C4-2B (cell line): ENCODE results near the gene MED22.

Experiments used
- H3K27ac ChIP-seq: fragments of 450-650 bp; 2 replicates; pipeline ENCODE4 v1.5.1; 2017
- CTCF ChIP-seq: fragments of 450-650 bp; conservative IDR thresholded peaks from 2 replicates; pipeline ENCODE4 v1.5.1; 2017; ENCODE audit warnings: mild to moderate bottlenecking
- ZFX ChIP-seq: fragments of 450-650 bp; IDR thresholded peaks from 2 replicates; pipeline ENCODE4 v1.6.1; 2017

MED22 gene

GRCh38 chr9:133307301-133307700, 40.6 kb downstream of the MED22 start:
- H3K27ac ChIP-seq = no peak overlapping the region
- TF ChIP-seq CTCF = no peak
- TF ChIP-seq ZFX = no peak

DNA sequence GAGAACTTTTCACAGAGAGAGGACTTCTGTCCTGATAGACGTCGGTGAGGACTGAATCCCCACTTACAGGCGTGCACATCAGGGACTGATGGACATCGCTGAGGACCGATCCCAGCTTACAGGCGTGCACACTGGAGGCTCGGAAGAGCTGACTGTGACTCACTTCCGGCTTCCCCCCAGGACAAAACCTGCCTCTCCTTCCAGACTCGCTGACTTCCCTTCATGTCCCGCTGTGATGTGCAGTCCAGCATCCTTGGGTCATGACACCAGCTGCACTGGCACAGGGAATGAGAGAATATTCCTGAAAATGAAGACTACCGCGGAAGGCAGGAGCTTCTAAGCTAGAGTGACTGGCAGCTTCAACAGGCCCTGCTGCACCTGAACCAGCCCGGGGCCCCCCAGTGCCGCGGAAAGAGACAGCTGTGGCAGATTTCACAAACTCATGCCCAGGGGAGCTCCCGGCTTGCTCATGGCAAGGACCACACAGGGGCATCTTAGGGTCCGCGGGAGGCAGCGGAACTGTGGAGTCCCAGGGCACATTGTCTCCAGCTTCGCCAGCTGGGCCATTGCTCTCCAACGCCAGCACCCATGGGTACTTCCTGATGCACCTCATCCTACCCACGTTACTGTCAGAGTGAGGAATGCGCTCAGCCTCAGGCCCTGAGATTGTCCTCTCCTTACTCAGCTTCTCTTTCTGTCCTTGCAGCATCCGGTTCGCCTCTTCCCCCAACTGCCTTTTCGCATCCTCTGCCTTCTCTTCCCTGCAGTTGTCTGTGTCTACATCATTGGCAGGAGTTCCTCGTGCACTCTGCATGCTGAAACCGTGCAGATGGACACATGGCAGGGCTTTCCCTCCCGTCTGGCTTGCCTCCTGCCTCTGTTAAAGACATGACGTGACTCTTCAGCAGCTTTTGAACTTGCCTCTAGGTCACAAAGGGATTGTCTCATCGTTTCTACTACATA, 41.4 kb downstream of the MED22 start:
- no peak overlapping the region for H3K27ac ChIP-seq
- no peak for TF ChIP-seq ZFX
- TF ChIP-seq CTCF = no peak

DNA sequence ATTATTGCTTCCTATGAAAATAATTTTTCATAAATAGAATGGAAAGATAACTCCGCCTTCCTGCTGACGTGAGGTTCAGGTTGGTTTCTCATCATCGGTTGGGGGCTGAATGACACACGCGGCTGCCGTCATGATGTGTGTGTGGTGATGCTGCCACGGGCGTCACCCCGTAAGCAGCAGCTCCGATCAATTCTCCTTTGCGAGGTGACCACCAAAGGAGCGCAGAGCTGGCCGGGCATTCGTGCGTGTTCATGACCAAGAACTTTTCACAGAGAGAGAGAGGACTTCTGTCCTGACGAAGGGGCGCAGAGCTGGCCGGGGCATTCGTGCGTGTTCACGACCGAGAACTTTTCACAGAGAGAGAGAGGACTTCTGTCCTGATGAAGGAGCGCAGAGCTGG, 42.2 kb downstream of the MED22 start:
- TF ChIP-seq CTCF (no peak), ZFX (no peak)
- no peak overlapping the region for H3K27ac ChIP-seq

DNA sequence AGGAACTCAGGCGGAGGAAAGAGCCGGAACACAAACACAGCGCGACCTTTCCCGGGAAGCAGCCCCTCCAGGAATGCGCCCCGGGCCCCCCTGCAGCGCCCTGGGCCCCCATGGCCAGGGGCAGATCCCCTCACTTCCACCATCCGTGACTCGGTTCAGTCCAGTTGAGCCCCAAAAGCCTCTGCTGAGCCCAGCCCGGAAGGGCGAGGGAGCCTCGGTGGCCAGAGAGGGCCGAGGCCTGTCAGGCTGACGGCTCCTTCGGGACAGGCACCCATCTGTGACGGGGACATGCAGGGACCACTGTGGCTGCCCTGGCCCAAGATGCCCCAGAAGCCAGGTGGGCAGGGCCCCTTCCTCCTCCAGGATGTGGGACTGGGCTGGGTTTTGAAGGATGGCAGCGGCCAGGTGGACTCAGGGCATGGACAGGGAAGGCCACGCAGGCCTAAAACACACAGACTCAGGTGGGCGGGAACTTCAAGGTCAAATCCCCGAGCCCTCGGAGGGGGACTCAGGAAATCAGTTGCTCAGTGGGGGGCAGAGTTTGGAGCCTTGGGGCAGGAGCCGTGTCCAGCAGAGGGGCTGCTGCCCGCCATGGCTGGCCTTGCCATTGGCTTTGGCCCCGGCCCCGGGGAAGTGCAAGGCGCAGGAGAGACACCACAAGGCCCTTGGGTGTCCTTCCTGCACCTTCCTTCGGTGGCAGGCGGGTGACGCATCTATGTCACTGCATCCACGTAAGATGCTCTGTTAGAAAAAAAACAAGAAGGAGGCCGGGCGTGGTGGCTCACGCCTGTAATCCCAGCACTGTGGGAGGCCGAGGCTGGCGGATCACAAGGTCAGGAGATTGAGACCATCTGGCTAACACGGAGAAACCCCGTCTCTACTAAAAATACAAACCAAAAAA, 43.2 kb downstream of the MED22 start:
- H3K27ac ChIP-seq = no peak overlapping the region
- TF ChIP-seq CTCF (no peak), ZFX (no peak)

DNA sequence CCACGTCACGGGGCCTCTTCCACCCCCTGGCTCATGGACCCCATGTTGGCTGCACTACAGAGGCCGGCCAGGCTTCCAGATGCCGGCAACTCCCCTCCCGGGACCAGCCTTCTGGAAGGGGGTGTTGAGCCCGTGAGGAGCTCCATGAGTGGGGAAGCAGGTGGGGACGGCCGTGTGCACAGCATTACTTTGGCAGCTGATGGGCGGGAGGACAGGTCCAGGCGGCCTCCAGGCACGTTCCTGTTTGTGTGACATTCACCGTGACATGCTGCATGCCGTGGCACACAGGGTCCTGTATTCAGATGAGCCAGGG, 43.8 kb downstream of the MED22 start:
- H3K27ac ChIP-seq = no peak overlapping the region
- no peak for TF ChIP-seq ZFX
- TF ChIP-seq CTCF = no peak

- TF ChIP-seq CTCF = no peak
- TF ChIP-seq ZFX = no peak
- no peak overlapping the region for H3K27ac ChIP-seq
Observed at GRCh38 chr9:133303266-133304157, 44.4 kb downstream of the MED22 start.
